RWPE2 (cell line): ENCODE data around the gene BAZ1B.
A peak's percentile ranks its signal among the peaks of the same experiment; 100 is the strongest.
"Not testable (repeated sequence)": the region's sequence is repeated elsewhere in the genome, so short reads cannot be mapped to it uniquely, and the experiment has no call there.

Experiments
- ATAC-seq: fragments of 200-7000 bp; cut with Tn5 transposase; 3 replicates; pipeline ENCODE4 v1.9.1; 2021; ENCODE audit warnings: low read depth
- DNase-seq: peaks from one replicate; pipeline ENCODE4 v3.0.0-alpha.2; 2020; ENCODE audit warnings: low spot score
- H3K27ac ChIP-seq: fragments of 450-650 bp; 2 replicates; pipeline ENCODE4 v1.5.1; 2017; ENCODE audit warnings: mild to moderate bottlenecking; ENCODE audit not compliant: poor library complexity, severe bottlenecking
- H3K27me3 ChIP-seq: fragments of 250-450 bp; sonication (Bioruptor Pico); 2 replicates; pipeline ENCODE4 v1.5.1; 2021; ENCODE audit warnings: mild to moderate bottlenecking, moderate library complexity; ENCODE audit not compliant: insufficient read depth, poor library complexity, severe bottlenecking
- H3K36me3 ChIP-seq: fragments of 250-450 bp; sonication (Bioruptor Pico); 2 replicates; pipeline ENCODE4 v1.5.1; 2020; ENCODE audit warnings: low read depth, mild to moderate bottlenecking, moderate library complexity
- H3K4me1 ChIP-seq: fragments of 250-450 bp; sonication (Bioruptor Pico); 2 replicates; pipeline ENCODE4 v1.5.1; 2021; ENCODE audit warnings: mild to moderate bottlenecking, moderate library complexity; ENCODE audit not compliant: insufficient read depth, poor library complexity, severe bottlenecking
- H3K4me3 ChIP-seq: fragments of 250-450 bp; sonication (Bioruptor Pico); 2 replicates; pipeline ENCODE4 v1.5.1; 2021; ENCODE audit warnings: mild to moderate bottlenecking, moderate library complexity; ENCODE audit not compliant: severe bottlenecking
- H3K9me3 ChIP-seq: fragments of 250-450 bp; sonication (Bioruptor Pico); 2 replicates; pipeline ENCODE4 v1.5.1; 2021; ENCODE audit warnings: mild to moderate bottlenecking, moderate library complexity; ENCODE audit not compliant: severe bottlenecking
- CTCF ChIP-seq: fragments of 450-650 bp; IDR thresholded peaks from one replicate; pipeline ENCODE4 v1.5.1; 2017; ENCODE audit warnings: mild to moderate bottlenecking, moderate library complexity; ENCODE audit not compliant: poor library complexity, severe bottlenecking

BAZ1B gene

GRCh38 chr7:73433924-73434700 lies 88.0 kb downstream of the BAZ1B start:
- Histone ChIP-seq H3K4me3 (peak overlapping the region; percentile 38), H3K27ac (no peak overlapping the region)
- ATAC-seq: no peak

GRCh38 chr7:73432676-73433075 lies 89.4 kb downstream of the BAZ1B start:
- H3K9me3 ChIP-seq: no peaks in the 10 kb centered on the region
- no peaks in the 10 kb centered on the region for H3K27me3 ChIP-seq
- DNase-seq (no peak), ATAC-seq (no peak)
- no peaks in the 10 kb centered on the region for H3K4me1 ChIP-seq
- TF ChIP-seq CTCF: no peak
- no peak overlapping the region for H3K27ac ChIP-seq
- no peaks in the 10 kb centered on the region for H3K36me3 ChIP-seq
- H3K4me3 ChIP-seq: no peak overlapping the region

More at GRCh38 chr7:73433924-73434700, 88.0 kb downstream of the BAZ1B start:
- Histone ChIP-seq H3K4me1 (no peaks in the 10 kb centered on the region), H3K9me3 (no peaks in the 10 kb centered on the region), H3K36me3 (no peaks in the 10 kb centered on the region; the same call in 1 of the 2 replicates), H3K27me3 (no peaks in the 10 kb centered on the region)
- TF ChIP-seq CTCF: no peak
- DNase-seq: no peak

GRCh38 chr7:73431041-73431835 lies 90.9 kb downstream of the BAZ1B start:
- no peaks in the 10 kb centered on the region for H3K4me1 ChIP-seq
- H3K36me3 ChIP-seq: no peaks in the 10 kb centered on the region
- ATAC-seq: peak; percentile 16; the same call in 1 of the 3 replicates
- TF ChIP-seq CTCF: no peak
- DNase-seq: no peak
- H3K9me3 ChIP-seq: no peaks in the 10 kb centered on the region
- no peak overlapping the region for H3K27ac ChIP-seq
- H3K27me3 ChIP-seq: no peaks in the 10 kb centered on the region
- no peak overlapping the region for H3K4me3 ChIP-seq

GRCh38 chr7:73430540-73430939 lies 91.6 kb downstream of the BAZ1B start:
- H3K9me3 ChIP-seq, H3K27ac ChIP-seq, H3K27me3 ChIP-seq, H3K4me1 ChIP-seq, H3K4me3 ChIP-seq, DNase-seq, ATAC-seq, H3K36me3 ChIP-seq: not testable (repeated sequence)

GRCh38 chr7:73429622-73430505 lies 92.2 kb downstream of the BAZ1B start:
- H3K4me3 ChIP-seq: no peak overlapping the region
- H3K9me3 ChIP-seq: no peaks in the 10 kb centered on the region
- DNase-seq: no peak
- no peak; the same call in 2 of the 3 replicates for ATAC-seq
- no peaks in the 10 kb centered on the region for H3K27me3 ChIP-seq
- no peaks in the 10 kb centered on the region for H3K4me1 ChIP-seq
- H3K27ac ChIP-seq: no peak overlapping the region
- no peaks in the 10 kb centered on the region for H3K36me3 ChIP-seq
- no peak for TF ChIP-seq CTCF
